Heart right ventricle (tissue), 16 donors: ENCODE measurements around the gene CXADR. TPM values are rescaled to one million over a fixed set of nuclear protein-coding genes. Genes with fewer than 3 reads are reported as not detected.

Experiments
- ATAC-seq, 8 donors: fragments of 200-7000 bp; cut with Tn5 transposase; one replicate each; pipeline ENCODE4 v1.9.1; 2020; ENCODE audit warnings: mild to moderate bottlenecking in 8 of 8, moderate library complexity in 8 of 8, moderate number of reproducible peaks in 1 of 8
- DNase-seq, 2 donors: peaks; one replicate each; pipeline ENCODE4 v3.0.0-alpha.2; 2020
- H3K27ac ChIP-seq, 10 donors: fragments of 200-600 bp; sonication (generic) in 2 of 10; one replicate each; pipeline versions ENCODE4 v1.5.0 to v1.8.0; 2020 to 2022; ENCODE audit warnings: mild to moderate bottlenecking in 3 of 10
- H3K27me3 ChIP-seq, 7 donors: fragments of 200-600 bp; one replicate each; pipeline ENCODE4 v1.8.0; 2021 to 2022; ENCODE audit warnings: mild to moderate bottlenecking in 2 of 7
- H3K36me3 ChIP-seq, 9 donors: fragments of 200-600 bp; sonication (generic) in 1 of 9; one replicate each; pipeline versions ENCODE4 v1.5.0 to v1.8.0; 2020 to 2022; ENCODE audit warnings: mild to moderate bottlenecking in 2 of 9
- H3K4me1 ChIP-seq, 9 donors: fragments of 200-600 bp; sonication (generic) in 1 of 9; one replicate each; pipeline versions ENCODE4 v1.5.0 to v1.8.0; 2020 to 2022; ENCODE audit warnings: mild to moderate bottlenecking in 4 of 9
- H3K4me3 ChIP-seq, 10 donors: fragments of 200-600 bp; sonication (generic) in 2 of 10; one replicate each; pipeline versions ENCODE4 v1.5.0 to v1.8.0; 2020 to 2022; ENCODE audit warnings: mild to moderate bottlenecking in 7 of 10, moderate library complexity in 2 of 10
- H3K9me3 ChIP-seq, 11 donors: fragments of 200-600 bp in 10 of 11; sonication (generic) in 2 of 11; one replicate each; pipeline versions ENCODE4 v1.5.0 to v1.8.0; 2013 to 2022; ENCODE audit warnings: mild to moderate bottlenecking in 2 of 11, control low read depth in 1 of 11, moderate library complexity in 1 of 11
- WGBS, 2 donors: extraction: QIAGEN DNeasy Blood & Tissue Kit; methylation state at CpG; one replicate each; pipeline ENCODE4 v1.1.7; 2013; ENCODE audit warnings: inconsistent platforms in 1 of 2; 5-methylcytosine and 5-hydroxymethylcytosine counted together
- intact Hi-C, 10 donors: fragments of 100-400 bp; cut with DNase I; formaldehyde crosslinking; loops; one replicate each; pipeline versions ENCODE4 v1.11.1 to v1.14.2; 2022
- polyA plus RNA-seq, 2 donors: library from polyadenylated mRNA; stranded (reverse); fragments of 200-250 nt; gene quantifications; one replicate each; pipeline ENCODE4 v1.2.3, GENCODE V29; 2013
- total RNA-seq, 10 donors: library from RNA; stranded (reverse); fragmentation: NEBNext Ultra II Directional in 3 of 10; extraction: Animal tissue kit (Norgen Biotek cat#: 25700) in 3 of 10; gene quantifications; one replicate each; pipeline versions ENCODE4 v1.2.1 to v1.2.4, GENCODE V29; 2021 to 2023
- TF ChIP-seq, protein P1 (sequence below), 9 donors: fragments of 200-600 bp; sonication (generic) in 2 of 9; IDR thresholded peaks; one replicate each; pipeline versions ENCODE4 v1.5.0 to v1.8.0; 2021 to 2022; ENCODE audit warnings: antibody characterized with exemption in 9 of 9, mild to moderate bottlenecking in 5 of 9, moderate library complexity in 1 of 9
- donor health status: Arrhythmogenic right ventricular cardiomyopathy.
- donor health status: ischemic (EF 13 %, LVEDD 7.1; RV severe dilation, severe dysfunction).
- donor health status: healthy with polysubstance abuse.
- donor health status: DM: no; HTN: yes; CAD: no.
- donor health status: DM: no; HTN: no; CAD: no.
- donor health status: ischemic (EF 25% LVEDD 6.9; RV normal size, moderate dysfunction).
- donor health status: ischemic (EF 25% LVEDD 5.7; RV mildly dilated, moderate dysfunction).
- donor health status: healthy.
- donor health status: DM: yes; HTN: yes; CAD: no.
- donor health status: Ischemic cardiomyopathy.
- donor health status: ischemic (EF 35%, LVEDD 5.7; RV mildly dilated, moderate dysfunction).
- donor health status: nonischemic (EF 11% LVEDD 7.7; RV severe dilation, severe dysfunction).
- donor health status: DM: yes; HTN: yes; CAD: no.
- donor health status: PGD.
- donor health status: ischemic (EF 29% LVEDD 5.4; RV normal size, mild dysfunction).
- donor health status: nonischemic (EF 23%, LVEDD 6.1; RV moderate dilation, normal function).

The CXADR gene
- total and polyA plus RNA-seq, 12 donors = 6.4 to 42.1 (median 27.7) TPM

DNA sequence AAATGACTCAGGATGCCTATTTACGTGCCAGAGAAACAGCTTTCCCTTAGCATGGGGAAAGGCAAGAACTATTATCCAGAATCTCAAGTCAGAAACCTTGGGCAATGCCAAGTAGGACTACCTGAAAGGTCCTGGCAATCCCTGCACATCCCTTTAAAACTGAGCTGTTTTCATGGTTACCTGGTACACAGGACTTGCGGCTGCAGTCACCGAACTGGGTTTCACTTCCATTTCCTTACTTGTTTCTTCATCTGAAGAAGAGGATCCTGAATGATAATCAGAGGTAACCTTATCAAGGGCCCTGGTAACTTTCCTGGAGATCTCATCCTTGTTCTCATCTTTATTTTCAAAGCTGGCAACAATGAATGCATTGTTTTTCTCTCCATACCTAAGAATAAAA, 85.6 kb downstream of the CXADR start:
- H3K27ac ChIP-seq = no peak overlapping the region
- DNase-seq (no peak), ATAC-seq (no peak)
- intact Hi-C loops = no loop called here
- no peaks in the 10 kb centered on the region for H3K9me3 ChIP-seq
- WGBS, 2 donors = 92 to 93% methylated on average over 3 of the region's 3 CpGs
- TF ChIP-seq, protein P1, sequence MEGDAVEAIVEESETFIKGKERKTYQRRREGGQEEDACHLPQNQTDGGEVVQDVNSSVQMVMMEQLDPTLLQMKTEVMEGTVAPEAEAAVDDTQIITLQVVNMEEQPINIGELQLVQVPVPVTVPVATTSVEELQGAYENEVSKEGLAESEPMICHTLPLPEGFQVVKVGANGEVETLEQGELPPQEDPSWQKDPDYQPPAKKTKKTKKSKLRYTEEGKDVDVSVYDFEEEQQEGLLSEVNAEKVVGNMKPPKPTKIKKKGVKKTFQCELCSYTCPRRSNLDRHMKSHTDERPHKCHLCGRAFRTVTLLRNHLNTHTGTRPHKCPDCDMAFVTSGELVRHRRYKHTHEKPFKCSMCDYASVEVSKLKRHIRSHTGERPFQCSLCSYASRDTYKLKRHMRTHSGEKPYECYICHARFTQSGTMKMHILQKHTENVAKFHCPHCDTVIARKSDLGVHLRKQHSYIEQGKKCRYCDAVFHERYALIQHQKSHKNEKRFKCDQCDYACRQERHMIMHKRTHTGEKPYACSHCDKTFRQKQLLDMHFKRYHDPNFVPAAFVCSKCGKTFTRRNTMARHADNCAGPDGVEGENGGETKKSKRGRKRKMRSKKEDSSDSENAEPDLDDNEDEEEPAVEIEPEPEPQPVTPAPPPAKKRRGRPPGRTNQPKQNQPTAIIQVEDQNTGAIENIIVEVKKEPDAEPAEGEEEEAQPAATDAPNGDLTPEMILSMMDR (IDR thresholded peaks at IDR 0.05) = no peak
- no peaks in the 10 kb centered on the region for H3K4me1 ChIP-seq
- no peaks in the 10 kb centered on the region for H3K27me3 ChIP-seq
- peaks cover 0 to 100% (median 34%) of the 10 kb centered on the region in 9 donors for H3K36me3 ChIP-seq
- no peak overlapping the region for H3K4me3 ChIP-seq

DNA sequence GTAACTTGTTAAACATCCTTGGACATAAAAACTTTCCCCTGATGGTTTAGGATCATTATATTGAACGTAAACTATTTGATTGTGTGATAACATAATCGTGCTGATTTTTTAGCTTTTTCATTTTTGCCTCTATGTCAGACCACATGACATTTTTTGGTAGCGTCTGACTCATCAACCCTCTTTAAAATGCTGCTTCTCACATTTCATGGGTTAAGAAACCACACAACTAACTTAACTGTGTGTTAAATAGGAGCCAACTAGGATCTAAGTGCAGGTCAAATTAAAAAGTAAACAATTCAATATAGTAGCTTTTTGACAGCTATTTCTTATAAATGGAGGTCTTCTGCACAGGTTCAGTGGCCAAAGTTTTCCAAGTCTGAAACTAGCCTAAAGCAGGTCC, 90.0 kb downstream of the CXADR start:
- H3K9me3 ChIP-seq = no peaks in the 10 kb centered on the region
- no peak for DNase-seq
- H3K27me3 ChIP-seq = no peaks in the 10 kb centered on the region
- H3K36me3 ChIP-seq = peaks cover 0 to 99% (median 16%) of the 10 kb centered on the region in 9 donors
- TF ChIP-seq, protein P1 (IDR thresholded peaks at IDR 0.05) = no peak
- no peak overlapping the region for H3K4me3 ChIP-seq
- no peak for ATAC-seq
- H3K27ac ChIP-seq = no peak overlapping the region
- no peaks in the 10 kb centered on the region for H3K4me1 ChIP-seq
- intact Hi-C loops = no loop called here
- 86 to 88% methylated on average over 3 of the region's 3 CpGs for WGBS, 2 donors

DNA sequence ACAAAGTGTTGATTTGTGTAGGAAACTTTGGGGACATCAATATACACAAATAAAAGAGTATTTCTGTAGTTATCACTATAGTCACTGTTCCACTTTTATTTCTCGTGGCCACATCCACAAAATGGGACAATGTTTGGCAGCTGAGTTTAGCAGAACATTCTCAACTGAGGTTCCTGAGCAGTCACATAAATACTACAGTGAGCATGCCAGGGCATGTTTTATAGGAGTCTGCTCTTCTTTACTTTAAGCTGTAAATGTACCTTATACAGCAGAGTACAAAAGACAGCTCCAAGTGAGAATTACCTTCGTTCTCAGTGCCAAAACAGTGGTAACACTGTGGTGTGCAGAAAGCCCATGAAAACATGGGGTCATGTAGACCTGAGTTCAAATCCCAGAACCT, 94.8 kb downstream of the CXADR start:
- H3K4me1 ChIP-seq = peaks cover 0 to 18% (median 11%) of the 10 kb centered on the region in 9 donors
- H3K27me3 ChIP-seq = peaks cover 0 to 2% (median 0%) of the 10 kb centered on the region in 7 donors
- no peak overlapping the region for H3K4me3 ChIP-seq
- ATAC-seq (no peak), DNase-seq (no peak)
- H3K27ac ChIP-seq = no peak overlapping the region
- WGBS, 2 donors = 92 to 96% methylated on average over 2 of the region's 2 CpGs
- intact Hi-C loops = no loop called here
- peaks cover 0 to 4% (median 0%) of the 10 kb centered on the region in 11 donors for H3K9me3 ChIP-seq
- peaks cover 0 to 60% (median 6%) of the 10 kb centered on the region in 9 donors for H3K36me3 ChIP-seq
- TF ChIP-seq, protein P1 (IDR thresholded peaks at IDR 0.05) = no peak

DNA sequence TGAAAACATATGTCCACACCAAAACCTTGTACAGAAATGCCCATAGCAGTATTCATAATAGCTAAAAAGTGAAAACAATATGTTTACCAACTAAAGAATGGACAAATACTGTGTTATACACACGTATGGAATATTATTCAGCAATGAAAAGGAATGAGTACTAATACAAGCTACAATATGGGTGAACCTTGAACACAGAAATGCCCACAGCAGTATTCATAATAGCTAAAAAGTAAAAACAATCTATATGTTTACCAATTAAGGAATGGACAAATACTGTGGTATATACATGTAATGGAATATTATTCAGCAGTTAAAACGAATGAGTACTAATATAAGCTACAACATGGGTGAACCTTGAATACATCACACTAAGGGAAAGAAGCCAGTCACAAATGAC, 96.8 kb downstream of the CXADR start:
- peaks cover 0 to 2% (median 0%) of the 10 kb centered on the region in 7 donors for H3K27me3 ChIP-seq
- ATAC-seq (no peak), DNase-seq (no peak)
- no peak overlapping the region for H3K27ac ChIP-seq
- intact Hi-C loops = loop anchor here in 2 of 10 donors (5.0 to 10.0 kb wide), 2 partner anchors 205 to 293 kb away; partner anchors contain the start of gene C21orf91 (in 2 of the 2)
- peaks cover 0 to 24% (median 11%) of the 10 kb centered on the region in 9 donors for H3K4me1 ChIP-seq
- peaks cover 0 to 4% (median 0%) of the 10 kb centered on the region in 11 donors for H3K9me3 ChIP-seq
- 96 to 98% methylated on average over 2 of the region's 2 CpGs for WGBS, 2 donors
- no peak overlapping the region for H3K4me3 ChIP-seq
- TF ChIP-seq, protein P1 (IDR thresholded peaks at IDR 0.05) = no peak
- H3K36me3 ChIP-seq = peaks cover 0 to 40% (median 6%) of the 10 kb centered on the region in 9 donors
